GM12891 (cell line): ENCODE measurements around the gene CHPF.

Experiments used
- POLR2A ChIP-seq: IDR thresholded peaks from 2 replicates; pipeline ENCODE4 v1.6.1; 2011; ENCODE audit warnings: low read depth, low read length, control low read depth
- POLR2AphosphoS5 ChIP-seq: IDR thresholded peaks from 2 replicates; pipeline ENCODE4 v1.6.1; 2011; ENCODE audit warnings: low read depth, low read length, control low read depth
- POU2F2 ChIP-seq: IDR thresholded peaks from 2 replicates; pipeline ENCODE4 v1.6.1; 2011; ENCODE audit warnings: low read depth, mild to moderate bottlenecking, control low read depth, low read length, moderate library complexity
- SPI1 ChIP-seq: IDR thresholded peaks from 2 replicates; pipeline ENCODE4 v1.6.1; 2011; ENCODE audit warnings: low read depth, low read length, control low read depth

DNA sequence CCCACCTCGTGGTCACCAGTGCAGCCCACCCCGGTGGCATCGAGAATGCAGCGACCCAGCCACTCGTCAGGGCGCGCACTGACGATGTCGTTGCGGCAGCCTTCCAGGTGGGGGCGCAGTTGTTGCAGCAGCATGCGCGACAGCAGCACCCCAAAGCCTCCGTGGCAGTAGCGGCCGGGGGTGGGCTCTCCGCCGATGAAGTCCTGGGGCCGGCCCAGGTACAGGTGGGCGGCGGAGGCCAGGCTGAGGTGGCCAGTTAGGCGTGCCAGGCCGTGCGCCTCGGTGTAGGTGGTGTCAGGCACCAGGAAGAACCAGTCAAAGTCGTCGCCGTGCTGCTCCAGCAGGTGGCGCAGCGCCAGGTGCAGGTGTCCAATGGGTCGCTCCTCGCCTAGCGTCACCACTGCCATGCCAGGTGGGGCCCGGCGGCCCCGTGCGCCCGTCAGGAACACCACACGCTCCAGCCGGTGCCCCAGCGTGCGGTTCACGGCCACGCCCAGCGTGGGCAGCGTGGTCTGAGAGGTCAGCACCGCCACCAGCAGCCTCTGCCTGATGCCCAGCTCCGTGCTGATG is 1.9 kb downstream of the CHPF start:
- no peak for TF ChIP-seq SPI1
- TF ChIP-seq POU2F2: no peak
- TF ChIP-seq POLR2A: no peak
- no peak for TF ChIP-seq POLR2AphosphoS5
